IgD-negative memory B cell (primary cell): ENCODE results near the gene RHOBTB1. TPM values are rescaled to one million over a fixed set of nuclear protein-coding genes. Genes with fewer than 3 reads are reported as not detected.
A peak's percentile ranks its signal among the peaks of the same experiment; 100 is the strongest.
"Not testable (repeated sequence)": the region's sequence is repeated elsewhere in the genome, so short reads cannot be mapped to it uniquely, and the experiment has no call there.

Experiments used
- H3K27ac Mint-ChIP-seq, 3 donors: one replicate each; pipeline ENCODE4 v1.8.0; 2020 to 2022; ENCODE audit warnings: mild to moderate bottlenecking in 3 of 3, mixed read lengths in 3 of 3, moderate library complexity in 1 of 3
- H3K27me3 Mint-ChIP-seq: one replicate; pipeline ENCODE4 v1.8.0; 2021; ENCODE audit warnings: mixed read lengths
- H3K36me3 Mint-ChIP-seq: one replicate; pipeline ENCODE4 v1.8.0; 2020; ENCODE audit warnings: mild to moderate bottlenecking, mixed read lengths
- H3K4me1 Mint-ChIP-seq, 3 donors: one replicate each; pipeline ENCODE4 v1.8.0; 2020 to 2022; ENCODE audit warnings: mixed read lengths in 3 of 3, mild to moderate bottlenecking in 1 of 3
- H3K4me3 Mint-ChIP-seq, 4 donors: one replicate each; pipeline ENCODE4 v1.8.0; 2020 to 2022; ENCODE audit warnings: mild to moderate bottlenecking in 4 of 4, mixed read lengths in 4 of 4, moderate library complexity in 3 of 4
- H3K9me3 Mint-ChIP-seq, 3 donors: one replicate each; pipeline ENCODE4 v1.8.0; 2020 to 2021; ENCODE audit warnings: mixed read lengths in 3 of 3, mild to moderate bottlenecking in 1 of 3
- polyA plus RNA-seq: library from polyadenylated mRNA; unstranded; fragments of 300-500 nt; fragmentation: Illumina TruSeq; gene quantifications from one replicate; pipeline ENCODE4 v1.2.3, GENCODE V29; 2021

Gene RHOBTB1
- polyA plus RNA-seq, 1 donor from 2014 or later = 0.16 TPM

GRCh38 chr10:60973086-60973485 lies 29.1 kb upstream of the RHOBTB1 start:
- Mint-ChIP-seq H3K9me3 (no peaks in the 10 kb centered on the region), H3K4me3 (no peak overlapping the region), H3K36me3 (no peaks in the 10 kb centered on the region), H3K27me3 (peaks cover 4% of the 10 kb centered on the region), H3K27ac (no peak overlapping the region), H3K4me1 (no peaks in the 10 kb centered on the region)

DNA sequence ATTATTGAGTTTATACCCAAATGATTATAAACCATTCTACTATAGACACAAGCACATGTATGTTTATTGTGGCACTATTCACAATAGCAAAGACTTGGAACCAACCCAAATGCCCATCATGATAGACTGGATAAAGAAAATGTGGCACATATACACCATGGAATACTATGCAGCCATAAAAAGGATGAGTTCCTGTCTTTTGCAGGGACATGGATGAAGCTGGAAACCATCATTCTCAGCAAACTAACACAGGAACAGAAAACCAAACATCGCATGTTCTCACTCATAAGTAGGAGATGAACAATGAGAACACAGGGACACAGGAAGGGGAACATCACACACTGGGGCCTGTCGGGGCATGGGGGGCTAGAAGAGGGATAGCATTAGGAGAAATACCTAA lies 28.2 kb upstream of the RHOBTB1 start:
- not testable (repeated sequence) for H3K27ac Mint-ChIP-seq, H3K27me3 Mint-ChIP-seq, H3K36me3 Mint-ChIP-seq, H3K9me3 Mint-ChIP-seq, H3K4me1 Mint-ChIP-seq
- peak overlapping the region in 1 of 4 donors; percentile 11 for H3K4me3 Mint-ChIP-seq

DNA sequence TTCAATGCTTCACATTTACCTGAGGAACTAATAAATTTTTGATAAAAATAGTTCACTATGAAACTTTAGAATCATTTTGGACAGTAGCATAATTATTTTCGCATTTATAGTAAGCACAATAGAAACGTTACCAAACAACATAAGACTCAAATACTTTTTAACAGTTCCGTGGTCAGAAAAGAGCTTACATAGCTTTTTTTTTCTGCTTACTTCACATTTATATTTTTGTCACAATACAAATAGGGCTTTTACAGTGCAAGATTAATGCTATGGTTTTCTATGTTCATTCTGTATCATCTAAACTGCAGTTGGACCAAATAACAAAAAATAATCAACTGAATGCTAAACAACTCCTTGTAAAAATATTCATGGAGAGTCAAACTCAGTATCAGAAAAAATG lies 26.5 kb upstream of the RHOBTB1 start:
- Mint-ChIP-seq H3K36me3 (no peaks in the 10 kb centered on the region), H3K4me3 (no peak overlapping the region), H3K9me3 (no peaks in the 10 kb centered on the region), H3K27ac (no peak overlapping the region), H3K4me1 (peaks cover 0 to 2% (median 0%) of the 10 kb centered on the region in 3 donors), H3K27me3 (peaks cover 6% of the 10 kb centered on the region)

DNA sequence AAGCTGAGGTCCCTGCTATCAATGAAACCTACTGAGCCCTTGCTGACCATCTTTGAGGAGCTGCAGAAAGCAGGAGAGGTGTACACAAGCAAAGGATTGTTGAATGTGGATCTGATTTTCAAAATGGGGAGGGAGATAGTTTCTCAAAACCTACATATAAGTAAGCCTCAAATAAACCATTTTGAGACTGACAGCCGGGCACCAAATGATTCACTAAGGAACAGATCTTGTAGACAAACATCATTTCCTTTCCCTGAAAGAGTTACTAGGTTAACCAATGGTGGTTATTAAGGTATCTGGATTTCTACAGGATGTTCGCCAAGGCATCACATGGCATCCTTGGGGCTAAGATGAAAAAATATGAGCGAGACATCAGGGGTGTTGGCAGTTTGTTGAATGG lies 24.5 kb upstream of the RHOBTB1 start:
- peaks cover 9% of the 10 kb centered on the region for H3K27me3 Mint-ChIP-seq
- H3K36me3 Mint-ChIP-seq = no peaks in the 10 kb centered on the region
- no peak overlapping the region for H3K4me3 Mint-ChIP-seq

DNA sequence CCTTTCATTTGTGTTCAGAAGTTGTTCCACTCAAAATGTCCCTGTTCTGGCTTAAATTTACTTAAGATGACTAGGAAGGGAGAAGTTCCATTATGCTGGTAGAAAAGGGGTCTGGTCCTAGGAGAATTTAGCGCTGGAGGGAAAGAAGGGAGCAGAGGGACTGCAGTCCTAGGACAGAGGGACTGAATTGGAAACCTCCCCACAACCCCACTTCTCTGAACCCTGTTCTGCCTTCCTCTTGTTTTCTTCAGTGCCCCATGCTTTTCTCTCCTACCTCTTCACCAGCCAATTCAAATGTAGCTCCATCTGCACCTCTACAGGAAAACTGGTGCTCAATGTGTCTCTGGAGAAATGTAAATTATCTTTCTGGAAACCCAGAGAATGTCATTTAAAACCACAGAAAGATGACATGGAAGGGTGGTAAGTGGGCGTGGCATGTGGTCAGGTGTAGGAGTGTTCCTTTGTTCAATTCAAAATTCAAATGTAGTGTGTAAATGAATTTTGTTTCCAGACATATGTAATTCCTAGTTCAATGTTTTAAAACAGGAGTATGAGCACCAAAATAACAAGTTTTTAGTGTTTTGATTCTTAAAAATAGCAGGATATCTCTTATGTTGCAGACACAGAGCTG lies 24.0 kb upstream of the RHOBTB1 start:
- Mint-ChIP-seq H3K36me3 (no peaks in the 10 kb centered on the region), H3K4me1 (peaks cover 1 to 5% (median 4%) of the 10 kb centered on the region in 3 donors), H3K4me3 (no peak overlapping the region), H3K9me3 (no peaks in the 10 kb centered on the region), H3K27me3 (peaks cover 9% of the 10 kb centered on the region), H3K27ac (no peak overlapping the region)

More for the DNA sequence above, 24.5 kb upstream of the RHOBTB1 start:
- H3K27ac Mint-ChIP-seq = no peak overlapping the region
- H3K9me3 Mint-ChIP-seq = no peaks in the 10 kb centered on the region
- H3K4me1 Mint-ChIP-seq = peaks cover 1 to 5% (median 4%) of the 10 kb centered on the region in 3 donors

GRCh38 chr10:60967260-60967659 lies 23.3 kb upstream of the RHOBTB1 start:
- H3K36me3 Mint-ChIP-seq = no peaks in the 10 kb centered on the region
- H3K27me3 Mint-ChIP-seq = peaks cover 8% of the 10 kb centered on the region
- no peaks in the 10 kb centered on the region for H3K9me3 Mint-ChIP-seq
- H3K4me3 Mint-ChIP-seq = no peak overlapping the region
- peaks cover 3 to 5% (median 4%) of the 10 kb centered on the region in 3 donors for H3K4me1 Mint-ChIP-seq
- no peak overlapping the region for H3K27ac Mint-ChIP-seq

GRCh38 chr10:60965696-60966095 lies 21.7 kb upstream of the RHOBTB1 start:
- peaks cover 7% of the 10 kb centered on the region for H3K27me3 Mint-ChIP-seq
- H3K4me3 Mint-ChIP-seq = no peak overlapping the region
- no peaks in the 10 kb centered on the region for H3K36me3 Mint-ChIP-seq
- no peak overlapping the region for H3K27ac Mint-ChIP-seq
- peaks cover 11 to 13% (median 12%) of the 10 kb centered on the region in 3 donors for H3K4me1 Mint-ChIP-seq
- no peaks in the 10 kb centered on the region for H3K9me3 Mint-ChIP-seq

DNA sequence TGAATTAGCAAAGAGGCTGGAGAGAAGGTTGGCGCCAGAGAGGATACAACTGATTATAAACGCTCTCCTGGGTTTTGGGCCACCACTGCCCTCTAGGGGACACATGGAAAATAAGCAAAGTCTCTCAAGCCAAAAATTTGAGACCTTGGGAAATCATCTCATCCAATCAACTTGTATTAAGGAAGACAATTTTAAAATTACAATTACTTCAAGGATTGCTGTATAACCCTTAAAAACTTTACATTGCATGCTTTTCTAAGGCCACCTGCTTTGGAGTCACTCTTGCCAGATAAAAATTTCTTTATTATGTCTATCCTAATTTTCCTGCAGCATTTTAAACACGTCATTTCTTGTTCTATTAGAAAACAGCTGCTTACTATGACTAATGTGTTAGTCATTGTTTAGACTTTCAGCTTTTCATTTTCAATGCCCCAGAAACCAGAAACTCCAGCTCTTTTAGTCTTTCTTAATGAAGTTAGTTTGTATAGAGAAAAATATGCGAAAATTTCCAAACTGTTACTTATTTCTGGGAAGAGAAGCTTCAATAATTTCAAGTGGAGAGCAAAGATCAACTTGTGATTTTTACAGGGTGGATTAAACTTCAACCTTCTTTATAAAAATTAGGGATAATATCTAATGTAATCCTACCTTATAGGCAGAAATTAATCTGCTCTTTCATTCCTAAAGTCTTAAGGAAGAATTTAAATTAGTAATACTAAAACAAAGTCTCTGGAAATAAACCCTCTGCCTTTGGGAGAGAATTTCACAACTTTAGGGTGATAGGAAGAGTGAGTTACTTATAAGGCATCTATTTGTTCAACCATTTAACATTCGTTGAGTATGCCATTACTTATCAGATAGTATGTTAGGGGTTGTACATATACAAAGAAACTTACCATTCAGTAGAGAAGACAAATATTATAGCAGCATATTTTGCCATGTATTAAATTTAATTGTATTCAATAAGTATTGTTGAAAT lies 20.6 kb upstream of the RHOBTB1 start:
- no peak overlapping the region for H3K27ac Mint-ChIP-seq
- H3K27me3 Mint-ChIP-seq = peaks cover 7% of the 10 kb centered on the region
- no peak overlapping the region for H3K4me3 Mint-ChIP-seq
- no peaks in the 10 kb centered on the region for H3K36me3 Mint-ChIP-seq
- peaks cover 14 to 19% (median 15%) of the 10 kb centered on the region in 3 donors for H3K4me1 Mint-ChIP-seq
- H3K9me3 Mint-ChIP-seq = no peaks in the 10 kb centered on the region

GRCh38 chr10:60963441-60964256 lies 19.7 kb upstream of the RHOBTB1 start:
- Mint-ChIP-seq H3K4me1 (peaks cover 15 to 19% (median 16%) of the 10 kb centered on the region in 3 donors), H3K27ac (no peak overlapping the region), H3K27me3 (peaks cover 5% of the 10 kb centered on the region), H3K4me3 (no peak overlapping the region), H3K36me3 (no peaks in the 10 kb centered on the region), H3K9me3 (no peaks in the 10 kb centered on the region)

DNA sequence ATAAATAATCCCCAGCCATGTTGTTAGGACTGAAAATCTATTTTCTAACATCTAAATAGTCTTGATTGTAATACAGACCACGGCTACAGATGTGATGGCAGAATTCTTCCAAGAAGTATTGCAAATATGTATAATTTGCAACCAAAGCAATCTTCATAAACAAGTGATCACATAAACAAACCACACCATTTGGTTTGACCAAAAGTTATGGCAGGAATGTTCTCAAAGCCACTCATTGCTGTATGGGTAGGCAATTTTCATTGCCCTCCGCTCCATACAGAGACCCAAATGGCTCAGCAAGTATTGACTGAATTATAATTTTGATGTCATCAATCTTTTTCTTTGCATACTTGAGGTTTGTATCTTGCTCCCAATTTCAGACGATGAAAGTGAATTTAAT lies 19.0 kb upstream of the RHOBTB1 start:
- peaks cover 5% of the 10 kb centered on the region for H3K27me3 Mint-ChIP-seq
- H3K36me3 Mint-ChIP-seq = no peaks in the 10 kb centered on the region
- no peak overlapping the region for H3K27ac Mint-ChIP-seq
- H3K9me3 Mint-ChIP-seq = no peaks in the 10 kb centered on the region
- H3K4me1 Mint-ChIP-seq = peaks cover 15 to 17% (median 16%) of the 10 kb centered on the region in 3 donors
- H3K4me3 Mint-ChIP-seq = no peak overlapping the region

- no peaks in the 10 kb centered on the region for H3K36me3 Mint-ChIP-seq
- H3K4me3 Mint-ChIP-seq = peak overlapping the region in 1 of 4 donors; percentile 19
- H3K27ac Mint-ChIP-seq = no peak overlapping the region
- H3K9me3 Mint-ChIP-seq = no peaks in the 10 kb centered on the region
- peaks cover 5% of the 10 kb centered on the region for H3K27me3 Mint-ChIP-seq
- peaks cover 15 to 17% (median 16%) of the 10 kb centered on the region in 3 donors for H3K4me1 Mint-ChIP-seq
Observed at GRCh38 chr10:60960913-60961312, 16.9 kb upstream of the RHOBTB1 start.

- Mint-ChIP-seq H3K36me3 (no peaks in the 10 kb centered on the region), H3K27me3 (peaks cover 5% of the 10 kb centered on the region), H3K9me3 (no peaks in the 10 kb centered on the region), H3K27ac (no peak overlapping the region), H3K4me3 (no peak overlapping the region), H3K4me1 (peaks cover 15 to 17% (median 16%) of the 10 kb centered on the region in 3 donors)
Observed at GRCh38 chr10:60960031-60960430, 16.0 kb upstream of the RHOBTB1 start.

- Mint-ChIP-seq H3K27me3 (peaks cover 5% of the 10 kb centered on the region), H3K36me3 (no peaks in the 10 kb centered on the region), H3K27ac (no peak overlapping the region), H3K9me3 (peaks cover 0 to 1% (median 0%) of the 10 kb centered on the region in 3 donors), H3K4me3 (no peak overlapping the region), H3K4me1 (peaks cover 14 to 16% (median 16%) of the 10 kb centered on the region in 3 donors)
Observed at GRCh38 chr10:60958892-60959601, 15.1 kb upstream of the RHOBTB1 start.

DNA sequence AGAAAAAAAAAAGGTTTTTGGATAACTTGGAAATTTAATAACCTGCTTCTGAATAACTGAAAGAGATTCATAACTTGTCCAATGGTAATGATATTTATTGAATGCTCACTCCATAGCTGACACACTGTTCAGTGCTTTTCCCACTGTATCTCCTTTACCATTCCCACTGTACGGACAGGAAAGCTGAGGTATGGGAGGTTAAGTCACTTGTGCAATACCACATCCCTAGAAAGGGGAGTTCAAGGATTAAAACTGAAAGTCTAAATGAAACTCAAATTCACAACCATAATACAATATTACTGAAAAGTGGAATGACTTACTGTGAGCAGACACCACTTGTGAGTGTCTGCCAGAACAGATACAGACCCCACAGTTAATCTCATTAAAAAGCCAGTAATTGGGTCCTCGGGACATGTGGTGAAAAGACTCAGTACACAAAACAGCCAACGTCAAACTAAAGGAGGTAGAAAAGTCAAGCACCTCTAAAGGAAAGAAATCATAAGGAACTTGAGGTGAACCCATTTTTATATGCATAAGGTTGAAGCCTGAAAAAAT lies 13.8 kb upstream of the RHOBTB1 start:
- Mint-ChIP-seq H3K27ac (no peak overlapping the region), H3K9me3 (peaks cover 0 to 1% (median 0%) of the 10 kb centered on the region in 3 donors), H3K36me3 (no peaks in the 10 kb centered on the region), H3K27me3 (peaks cover 5% of the 10 kb centered on the region), H3K4me1 (peaks cover 11 to 15% (median 13%) of the 10 kb centered on the region in 3 donors), H3K4me3 (no peak overlapping the region)
